ENCODE results near the gene EDNRA.

Gene EDNRA

DNA sequence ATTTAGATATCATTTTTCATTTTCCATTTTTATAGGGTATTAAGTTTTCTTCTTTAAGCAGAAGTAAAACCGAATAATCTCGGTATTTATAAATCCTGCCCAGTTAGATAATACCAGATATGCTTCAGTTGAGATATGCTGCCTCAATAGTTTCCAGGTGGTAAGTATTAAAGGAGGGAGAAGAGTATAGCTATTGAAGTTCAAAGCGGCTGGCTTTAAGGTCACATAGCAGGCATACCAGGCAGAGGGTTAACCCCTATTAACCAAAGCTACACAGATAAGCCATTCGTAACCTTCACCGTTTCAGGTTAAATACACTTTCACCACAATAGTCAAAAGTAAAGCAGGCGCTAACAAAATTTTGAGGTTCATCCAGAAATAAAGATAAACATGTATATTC, 54.2 kb downstream of the EDNRA start:
- no peak for FAIRE-seq
- DNase-seq (ENCODE audit: insufficient read length, low spot score), result no peak

GRCh38 chr4:147538711-147539110, 57.8 kb downstream of the EDNRA start:
- DNase-seq (ENCODE audit: insufficient read length, low spot score) (no peak), FAIRE-seq (no peak)

DNA sequence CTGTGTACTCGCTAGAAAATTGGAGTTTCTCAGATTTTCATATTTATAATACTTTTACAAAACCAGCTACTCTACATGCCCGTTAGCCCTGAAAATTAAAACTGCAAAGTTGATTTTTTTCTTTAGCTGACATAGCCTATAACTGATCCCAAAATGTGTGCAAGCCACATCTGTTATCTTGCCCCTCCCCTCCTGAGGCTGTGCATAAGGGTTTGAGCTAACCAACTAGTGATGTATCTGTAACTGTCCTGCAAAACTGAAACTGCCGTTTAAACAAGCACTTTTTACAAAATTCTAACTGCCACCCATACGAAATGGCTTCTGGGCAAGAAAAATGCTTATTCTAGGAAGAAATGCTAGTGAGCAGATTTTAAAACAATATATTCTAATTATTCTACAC, 59.1 kb downstream of the EDNRA start:
- DNase-seq (ENCODE audit: insufficient read length, low spot score) (no peak), FAIRE-seq (no peak)

GRCh38 chr4:147542229-147542990, 61.5 kb downstream of the EDNRA start:
- FAIRE-seq (no peak), DNase-seq (ENCODE audit: insufficient read length, low spot score) (no peak)

DNA sequence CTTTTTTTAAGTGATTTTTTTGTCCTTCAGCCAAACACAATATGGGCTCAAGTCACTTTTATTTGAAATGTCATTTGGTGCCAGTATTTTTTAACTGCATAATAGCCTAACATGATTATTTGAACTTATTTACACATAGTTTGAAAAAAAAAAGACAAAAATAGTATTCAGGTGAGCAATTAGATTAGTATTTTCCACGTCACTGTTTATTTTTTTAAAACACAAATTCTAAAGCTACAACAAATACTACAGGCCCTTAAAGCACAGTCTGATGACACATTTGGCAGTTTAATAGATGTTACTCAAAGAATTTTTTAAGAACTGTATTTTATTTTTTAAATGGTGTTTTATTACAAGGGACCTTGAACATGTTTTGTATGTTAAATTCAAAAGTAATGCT, 62.1 kb downstream of the EDNRA start:
- no peak for FAIRE-seq
- no peak for DNase-seq (ENCODE audit: insufficient read length, low spot score)

DNA sequence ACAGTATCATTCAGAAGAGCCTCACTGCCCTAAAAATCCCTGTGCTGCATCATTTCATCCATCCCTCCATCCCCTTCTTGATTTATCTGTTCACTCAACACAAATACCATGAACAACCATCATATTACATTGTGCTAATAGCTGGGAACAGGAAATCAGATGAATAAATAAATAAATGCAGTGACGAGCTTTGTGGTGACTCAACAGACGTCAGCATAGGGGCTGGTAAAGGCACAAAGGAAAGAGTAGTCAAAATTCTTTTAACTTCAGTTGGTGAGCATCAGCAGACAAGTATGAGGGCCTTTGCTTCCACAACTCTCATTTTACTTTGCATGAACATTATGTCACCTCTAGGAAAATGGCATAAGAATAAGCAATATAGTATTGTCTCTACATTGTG, 65.5 kb downstream of the EDNRA start:
- no peak for DNase-seq (ENCODE audit: insufficient read length, low spot score)

GRCh38 chr4:147547314-147548056, 66.6 kb downstream of the EDNRA start:
- FAIRE-seq (no peak), DNase-seq (ENCODE audit: insufficient read length, low spot score) (no peak)

More for the DNA sequence above, 65.5 kb downstream of the EDNRA start:
- no peak for FAIRE-seq

DNA sequence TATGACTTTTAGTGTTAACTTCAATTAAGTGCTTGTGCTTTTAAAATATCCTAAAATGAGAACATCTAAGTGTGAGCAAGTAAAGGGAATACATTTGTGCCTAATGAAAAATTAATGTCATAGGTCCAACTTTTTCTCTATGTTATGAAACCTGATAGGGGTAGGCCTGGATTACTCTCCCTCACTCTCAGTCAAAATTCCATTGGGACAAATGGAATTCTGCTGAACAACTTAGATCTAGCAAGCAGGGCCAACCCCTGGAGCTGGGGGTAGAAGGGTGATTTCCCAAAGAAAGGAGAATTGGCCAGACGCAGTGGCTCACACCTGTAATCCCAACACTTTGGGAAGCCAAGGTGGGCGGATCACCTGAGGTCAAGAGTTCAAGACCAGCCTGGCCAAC, 67.4 kb downstream of the EDNRA start:
- DNase-seq (ENCODE audit: insufficient read length, low spot score) (no peak), FAIRE-seq (no peak)

DNA sequence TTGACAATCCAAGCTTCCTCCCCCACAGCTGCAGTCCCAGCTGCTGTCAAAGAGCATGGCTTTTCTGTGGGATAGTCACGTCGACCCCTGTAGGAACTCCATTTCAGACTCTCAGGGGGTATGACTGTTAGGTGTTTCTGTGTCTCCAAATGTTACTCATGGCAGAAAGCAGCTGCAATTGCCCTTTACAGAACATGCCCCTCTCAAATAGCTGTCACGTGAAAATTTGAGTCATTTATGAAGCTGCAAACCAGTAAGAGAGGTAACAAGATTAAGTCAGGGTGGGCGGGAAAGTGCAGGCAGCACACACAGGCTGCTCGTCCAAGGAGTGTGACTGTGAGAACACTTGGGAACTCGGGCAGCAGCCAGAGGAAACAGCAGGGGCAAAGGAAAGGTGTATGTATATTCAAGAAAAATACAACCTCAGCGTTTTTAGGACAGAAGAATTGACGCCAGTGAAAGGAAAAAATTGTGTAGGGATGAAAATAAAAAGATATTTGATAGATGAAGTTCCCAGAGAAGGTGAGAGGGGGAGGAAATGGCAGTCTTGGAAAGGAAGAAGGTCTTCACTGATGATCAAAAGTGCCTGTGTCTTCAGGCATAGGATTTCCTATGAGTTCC, 69.8 kb downstream of the EDNRA start:
- FAIRE-seq (no peak), DNase-seq (ENCODE audit: insufficient read length, low spot score) (peak; percentile 9)

DNA sequence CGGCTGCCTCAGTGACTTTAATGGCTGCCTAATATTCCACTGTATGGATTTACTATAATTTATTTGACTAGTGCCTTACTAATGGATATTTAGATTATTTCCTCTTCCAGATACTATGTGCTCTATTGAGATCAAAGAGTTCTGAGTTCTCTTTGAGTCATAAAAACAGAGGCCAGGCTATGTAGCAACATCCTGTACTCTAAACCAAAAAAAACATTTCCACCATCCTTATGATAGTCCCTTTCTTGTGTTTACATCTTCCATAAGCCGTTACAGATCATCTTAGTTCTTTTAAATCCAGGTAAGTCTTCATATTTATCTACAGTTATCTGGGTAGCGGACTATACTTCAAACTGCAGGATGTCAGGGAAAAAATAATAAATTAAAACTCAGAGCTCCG, 79.7 kb downstream of the EDNRA start:
- FAIRE-seq, result no peak

DNA sequence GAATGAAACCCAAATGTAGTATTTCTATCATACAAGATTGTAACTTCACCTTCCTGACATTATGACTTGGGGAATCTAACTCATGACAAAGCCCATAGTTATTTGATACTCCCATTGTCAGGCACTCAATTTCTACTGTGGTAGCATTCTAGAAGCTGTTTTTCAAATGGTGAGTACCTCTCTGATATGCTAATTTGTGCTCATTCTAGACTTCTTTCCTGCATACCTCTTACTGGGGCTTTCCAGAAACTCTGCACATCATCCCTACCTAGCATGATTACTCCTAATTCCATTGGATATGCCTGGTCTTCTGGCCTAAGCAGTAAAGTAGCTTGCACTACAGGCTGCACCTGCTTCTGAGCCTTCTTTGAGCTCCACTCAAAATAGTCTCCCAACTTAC, 85.9 kb downstream of the EDNRA start:
- FAIRE-seq, result no peak
- no peak for DNase-seq (ENCODE audit: insufficient read length, low spot score)

More for the DNA sequence above, 79.7 kb downstream of the EDNRA start:
- no peak for DNase-seq (ENCODE audit: insufficient read length, low spot score)

DNA sequence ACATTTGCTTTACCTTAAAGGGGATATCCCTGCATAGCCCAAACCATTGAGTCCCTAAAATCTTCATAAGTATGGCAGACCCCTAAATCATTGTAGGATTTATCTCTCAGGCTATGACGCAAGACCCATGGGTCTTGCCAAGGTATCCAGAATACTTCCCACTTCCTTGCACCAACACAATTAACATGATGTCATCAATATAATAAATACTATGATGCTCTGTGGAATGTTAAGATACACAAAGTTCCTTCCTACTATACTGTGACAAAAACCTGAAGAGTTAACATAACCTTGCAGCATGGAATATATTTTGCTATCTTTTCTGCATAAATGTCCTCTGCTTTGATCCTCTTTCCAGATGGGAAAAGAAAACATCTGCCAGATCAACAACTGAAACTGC, 86.4 kb downstream of the EDNRA start:
- no peak for FAIRE-seq
- DNase-seq (ENCODE audit: insufficient read length, low spot score), result no peak

DNA sequence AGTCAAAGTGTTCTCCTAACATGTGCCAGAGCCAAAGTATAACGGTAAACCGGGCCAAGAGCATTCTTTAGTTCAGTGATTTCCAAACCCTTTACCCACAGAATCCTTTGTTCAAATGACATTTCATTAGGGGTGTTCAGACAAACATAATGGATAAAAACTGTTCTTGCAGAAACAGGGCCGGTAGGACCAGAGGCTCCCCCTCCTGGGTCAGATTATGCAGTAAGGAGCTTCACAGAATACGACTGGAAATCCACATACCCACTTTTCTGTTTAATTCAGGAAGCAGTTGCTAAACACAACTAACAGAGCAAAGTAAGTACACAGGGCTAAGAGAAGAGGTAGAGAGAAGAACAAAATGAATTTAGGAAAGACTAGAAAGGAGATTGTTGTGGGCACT, 89.7 kb downstream of the EDNRA start:
- FAIRE-seq, result no peak
- DNase-seq (ENCODE audit: insufficient read length, low spot score), result no peak

DNA sequence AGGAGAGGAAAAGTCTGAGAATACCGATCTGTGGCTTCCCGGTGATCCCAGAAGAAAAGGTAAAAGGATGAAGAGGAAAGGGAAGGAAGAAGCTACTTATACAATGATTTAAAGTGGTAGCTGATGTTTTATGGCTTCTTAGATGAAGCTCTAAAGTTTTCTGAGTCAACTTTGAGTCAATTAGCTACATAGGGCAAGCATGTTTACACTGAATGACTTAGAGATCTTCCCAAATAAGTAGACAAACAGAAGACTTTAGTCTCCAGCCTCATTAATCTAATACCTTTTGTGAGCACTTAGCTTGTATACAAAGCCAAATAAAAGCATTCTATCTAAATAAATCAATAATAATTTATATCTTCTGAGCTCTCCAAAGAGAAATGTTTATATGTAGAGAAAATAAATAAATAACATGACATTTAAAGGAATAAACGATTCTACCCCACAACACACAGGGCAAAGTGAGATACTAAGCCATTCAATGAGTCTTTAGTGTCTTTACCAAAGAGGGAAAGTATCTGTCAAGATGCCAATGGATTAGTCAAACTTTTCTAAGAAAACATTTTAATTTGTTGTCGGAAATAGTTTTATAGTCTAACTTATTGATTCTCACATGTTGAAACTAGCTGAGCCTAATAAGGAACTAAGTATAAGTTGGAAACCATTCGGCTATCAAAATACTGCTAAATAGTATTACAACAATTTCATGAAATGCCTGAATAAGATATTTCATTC, 90.3 kb downstream of the EDNRA start:
- no peak for DNase-seq (ENCODE audit: insufficient read length, low spot score)
- no peak for FAIRE-seq

- FAIRE-seq, result no peak
- DNase-seq (ENCODE audit: insufficient read length, low spot score), result no peak
These were observed 95.2 kb downstream of the EDNRA start for GRCh38 chr4:147576084-147576483.

GRCh38 chr4:147578051-147578476, 97.2 kb downstream of the EDNRA start:
- DNase-seq (ENCODE audit: insufficient read length, low spot score), result no peak
- FAIRE-seq, result no peak

DNA sequence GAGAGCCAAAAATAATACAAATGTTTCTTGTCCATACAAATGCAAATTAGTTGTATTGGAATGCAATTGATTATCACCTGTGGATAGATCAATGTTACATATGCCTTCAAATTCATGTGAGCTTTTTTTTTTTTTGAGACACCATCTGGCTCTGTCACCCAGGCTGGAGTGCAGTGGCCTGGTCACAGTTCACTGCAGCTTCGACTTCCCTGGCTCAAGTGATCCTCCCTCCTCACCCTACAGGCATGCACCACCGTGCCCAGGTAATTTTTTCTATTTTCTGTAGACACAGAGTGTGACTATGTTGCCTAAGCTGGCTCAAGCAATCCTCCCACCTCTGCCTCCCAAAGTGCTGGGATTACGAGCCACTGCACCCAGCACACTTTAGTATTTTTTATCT, 97.7 kb downstream of the EDNRA start:
- FAIRE-seq, result no peak
- DNase-seq (ENCODE audit: insufficient read length, low spot score), result no peak

DNA sequence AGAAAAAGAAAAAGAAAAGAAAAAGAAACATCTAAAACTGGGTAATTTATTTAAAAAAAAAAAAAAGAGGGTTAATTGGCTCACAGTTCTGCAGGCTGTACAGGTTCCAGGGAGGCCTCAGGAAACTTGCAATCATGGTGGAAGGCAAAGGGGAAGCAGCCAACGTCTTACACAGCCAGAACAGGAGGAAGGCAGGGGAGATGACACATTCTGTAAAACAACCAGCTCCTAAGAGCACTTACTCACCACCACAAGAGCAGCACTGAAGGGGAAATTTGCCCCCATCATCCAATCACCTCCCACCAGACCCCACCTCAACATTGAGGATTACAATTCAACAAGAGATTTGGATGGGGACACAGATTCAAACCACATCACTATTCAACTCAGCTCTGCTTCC, 99.5 kb downstream of the EDNRA start:
- DNase-seq (ENCODE audit: insufficient read length, low spot score), result no peak

DNA sequence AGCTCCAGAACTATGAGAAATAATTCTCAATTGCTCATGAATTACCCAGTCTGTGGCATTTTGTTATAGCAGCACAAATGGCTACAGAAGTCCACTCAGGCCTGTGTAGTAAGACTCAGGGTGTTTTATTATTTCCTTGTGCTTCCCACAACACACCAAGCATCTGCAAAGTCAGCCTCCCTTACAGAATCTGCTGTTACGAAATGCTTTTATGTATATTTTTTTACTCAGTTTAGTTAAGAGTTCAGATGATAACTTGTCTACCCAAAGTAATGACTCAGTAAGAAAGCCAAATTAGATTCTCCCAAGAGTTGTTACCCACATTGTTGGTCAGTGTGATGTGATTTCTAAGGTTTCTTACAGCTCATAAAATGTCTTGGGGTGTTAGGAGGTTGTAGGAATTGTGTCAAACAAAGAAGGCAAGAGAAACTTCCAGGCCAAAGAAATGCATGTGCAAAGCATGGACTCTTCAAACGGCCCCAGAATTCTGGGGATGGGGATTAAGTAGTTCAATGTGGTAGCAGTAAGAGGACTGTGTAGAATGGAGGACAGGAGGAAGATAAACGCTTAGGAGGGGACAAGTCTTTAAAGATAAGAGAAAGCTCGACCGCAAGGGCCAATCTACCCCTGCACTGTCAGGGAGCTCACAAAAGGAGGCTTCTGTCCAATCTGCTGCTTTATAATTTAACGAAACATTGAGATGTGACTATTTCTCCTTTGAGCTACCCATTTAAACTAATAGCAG, 100.9 kb downstream of the EDNRA start:
- DNase-seq (ENCODE audit: insufficient read length, low spot score) (no peak), FAIRE-seq (no peak)

More for the DNA sequence above, 99.5 kb downstream of the EDNRA start:
- FAIRE-seq, result no peak

DNA sequence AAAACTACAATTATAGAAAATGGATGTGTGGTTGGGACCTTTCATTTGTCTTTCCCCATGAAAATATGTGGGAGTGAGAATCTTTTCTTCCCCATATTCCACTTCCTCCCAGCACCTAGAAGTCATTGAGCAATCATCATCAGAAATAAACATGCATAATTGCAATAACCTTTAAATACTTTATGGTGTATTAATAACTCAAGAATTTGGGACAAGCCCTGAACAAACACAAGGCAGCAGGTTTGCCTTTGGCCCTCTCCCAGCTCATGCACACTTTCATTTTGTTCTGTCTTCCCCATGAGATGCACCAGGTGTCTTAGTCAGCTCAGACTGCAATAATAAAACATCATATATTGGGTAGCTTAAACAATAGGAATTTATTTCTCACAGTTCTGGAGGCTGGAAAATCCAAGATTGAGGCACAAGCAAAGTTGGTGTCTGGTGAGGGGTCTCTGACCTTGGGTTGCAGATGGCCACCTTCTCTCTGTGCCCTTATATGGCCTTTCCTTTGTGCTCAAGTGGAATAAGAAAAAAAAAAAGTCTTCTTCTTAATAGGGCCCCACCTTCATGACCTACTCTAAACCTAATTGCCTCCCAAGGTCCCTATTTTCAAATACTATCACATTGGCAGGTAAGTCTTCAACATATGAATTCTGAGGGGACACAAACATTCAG, 101.6 kb downstream of the EDNRA start:
- DNase-seq (ENCODE audit: insufficient read length, low spot score) (no peak), FAIRE-seq (no peak)

All from GM19239 (cell line).